ENCODE measurements around the gene KRTAP9-1. TPM values are rescaled to one million over a fixed set of nuclear protein-coding genes. Genes with fewer than 3 reads are reported as not detected.
"Not testable (repeated sequence)": the region's sequence is repeated elsewhere in the genome, so short reads cannot be mapped to it uniquely, and the experiment has no call there.

The KRTAP9-1 gene, protein sequence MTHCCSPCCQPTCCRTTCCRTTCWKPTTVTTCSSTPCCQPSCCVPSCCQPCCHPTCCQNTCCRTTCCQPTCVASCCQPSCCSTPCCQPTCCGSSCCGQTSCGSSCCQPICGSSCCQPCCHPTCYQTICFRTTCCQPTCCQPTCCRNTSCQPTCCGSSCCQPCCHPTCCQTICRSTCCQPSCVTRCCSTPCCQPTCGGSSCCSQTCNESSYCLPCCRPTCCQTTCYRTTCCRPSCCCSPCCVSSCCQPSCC
- not detected for total RNA-seq
- not detected for polyA plus RNA-seq
- long read RNA-seq, donor 1 = 0 reads
- long read RNA-seq, donor 2 = 0 reads
- long read RNA-seq, donor 3 = 0 reads
- long read RNA-seq, donor 4 = 0 reads
- long read RNA-seq, donor 5 = 0 reads
- long read RNA-seq, donor 6 = 0 reads
- long read RNA-seq, donor 7 = 0 reads
- long read RNA-seq, donor 8 = 0 reads
- long read RNA-seq, donor 9 = 0 reads
- long read RNA-seq, donor 10 = 0 reads

DNA sequence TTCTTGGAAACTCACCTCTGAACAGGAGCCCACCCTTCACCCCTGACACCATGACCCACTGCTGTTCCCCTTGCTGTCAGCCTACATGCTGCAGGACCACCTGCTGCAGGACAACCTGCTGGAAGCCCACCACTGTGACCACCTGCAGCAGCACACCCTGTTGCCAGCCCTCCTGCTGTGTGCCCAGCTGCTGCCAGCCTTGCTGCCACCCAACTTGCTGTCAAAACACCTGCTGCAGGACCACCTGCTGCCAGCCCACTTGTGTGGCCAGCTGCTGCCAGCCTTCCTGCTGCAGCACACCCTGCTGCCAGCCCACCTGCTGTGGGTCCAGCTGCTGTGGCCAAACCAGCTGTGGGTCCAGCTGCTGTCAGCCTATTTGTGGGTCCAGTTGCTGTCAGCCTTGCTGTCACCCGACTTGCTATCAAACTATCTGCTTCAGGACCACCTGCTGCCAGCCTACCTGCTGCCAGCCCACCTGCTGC is at the start of gene KRTAP9-1:
KRTAP9-1 (plus strand) TSS at position 51 of the 482 bp plus-strand sequence; CDS start at position 51, 0 bp downstream.
- not testable (repeated sequence) for H3K36me3 ChIP-seq (ENCODE audit: control insufficient read depth in 2 of 2, insufficient read depth in 2 of 2, low read length in 1 of 2); H3K27ac ChIP-seq (ENCODE audit: low read depth in 1 of 2, low read length in 1 of 2); H3K27me3 ChIP-seq (ENCODE audit: control insufficient read depth in 2 of 2, insufficient read depth in 1 of 2, low read length in 1 of 2); H3K4me1 ChIP-seq (ENCODE audit: control insufficient read depth in 2 of 2, insufficient read depth in 2 of 2, low read length in 2 of 2); H3K4me3 ChIP-seq (ENCODE audit: low read length in 2 of 2); DNase-seq (ENCODE audit: low read depth in 6 of 9, low spot score in 9 of 9); H3K9me3 ChIP-seq (ENCODE audit: control insufficient read depth in 2 of 2, insufficient read depth in 1 of 2, low read length in 1 of 2)
- 100% methylated on average over 1 of the region's 1 CpG for WGBS

GRCh38 chr17:41140360-41141131 is 49.1 kb upstream of the KRTAP9-1 start, which contains the start of gene KRTAP4-6:
TSS of gene KRTAP4-6 (minus strand) at chr17:41140544. CDS start at chr17:41140487, 57 bp downstream.
- H3K27me3 ChIP-seq (ENCODE audit: control insufficient read depth in 2 of 2, insufficient read depth in 1 of 2, low read length in 1 of 2) = no peaks in the 10 kb centered on the region
- no peaks in the 10 kb centered on the region for H3K4me1 ChIP-seq (ENCODE audit: control insufficient read depth in 2 of 2, insufficient read depth in 2 of 2, low read length in 2 of 2)
- H3K9me3 ChIP-seq (ENCODE audit: control insufficient read depth in 2 of 2, insufficient read depth in 1 of 2, low read length in 1 of 2) = peaks cover 2 to 8% of the 10 kb centered on the region in 2 donors
- no peaks in the 10 kb centered on the region for H3K36me3 ChIP-seq (ENCODE audit: control insufficient read depth in 2 of 2, insufficient read depth in 2 of 2, low read length in 1 of 2)
- DNase-seq (ENCODE audit: low read depth in 6 of 9, low spot score in 9 of 9) = no peak
- H3K27ac ChIP-seq (ENCODE audit: low read depth in 1 of 2, low read length in 1 of 2) = no peak within 1 kb of the TSS
- no peak within 1 kb of the TSS for H3K4me3 ChIP-seq (ENCODE audit: low read length in 2 of 2)
- 92% methylated on average over 6 of the region's 6 CpGs for WGBS

DNA sequence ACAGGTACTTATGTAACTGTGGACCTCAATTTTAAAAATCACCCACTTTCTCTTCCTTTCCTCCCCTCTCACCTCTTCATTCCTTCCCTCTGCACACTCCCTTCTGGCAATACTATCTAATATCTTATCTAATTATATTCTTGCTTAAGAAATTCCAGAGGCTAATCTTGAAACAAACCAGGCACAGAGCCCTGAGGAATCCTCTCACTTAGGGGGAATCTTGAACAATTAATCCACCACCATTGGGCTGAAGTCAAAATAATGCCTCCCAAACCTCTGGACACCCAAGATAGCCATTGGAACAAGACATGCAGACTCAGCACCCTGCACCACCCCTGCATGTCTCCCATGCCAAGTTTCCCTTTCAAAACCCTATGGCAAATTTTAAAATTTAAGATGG is 48.3 kb upstream of the KRTAP9-1 start:
- DNase-seq (ENCODE audit: low read depth in 6 of 9, low spot score in 9 of 9) = no peak
- no peaks in the 10 kb centered on the region for H3K4me1 ChIP-seq (ENCODE audit: control insufficient read depth in 2 of 2, insufficient read depth in 2 of 2, low read length in 2 of 2)
- no peak overlapping the region for H3K4me3 ChIP-seq (ENCODE audit: low read length in 2 of 2)
- no peaks in the 10 kb centered on the region for H3K27me3 ChIP-seq (ENCODE audit: control insufficient read depth in 2 of 2, insufficient read depth in 1 of 2, low read length in 1 of 2)
- no peak overlapping the region for H3K27ac ChIP-seq (ENCODE audit: low read depth in 1 of 2, low read length in 1 of 2)
- no peaks in the 10 kb centered on the region for H3K36me3 ChIP-seq (ENCODE audit: control insufficient read depth in 2 of 2, insufficient read depth in 2 of 2, low read length in 1 of 2)
- peaks cover 2 to 8% of the 10 kb centered on the region in 2 donors for H3K9me3 ChIP-seq (ENCODE audit: control insufficient read depth in 2 of 2, insufficient read depth in 1 of 2, low read length in 1 of 2)

- Histone ChIP-seq H3K27me3 (ENCODE audit: control insufficient read depth in 2 of 2, insufficient read depth in 1 of 2, low read length in 1 of 2) (no peaks in the 10 kb centered on the region), H3K4me1 (ENCODE audit: control insufficient read depth in 2 of 2, insufficient read depth in 2 of 2, low read length in 2 of 2) (no peaks in the 10 kb centered on the region), H3K4me3 (ENCODE audit: low read length in 2 of 2) (no peak overlapping the region), H3K9me3 (ENCODE audit: control insufficient read depth in 2 of 2, insufficient read depth in 1 of 2, low read length in 1 of 2) (peaks cover 2 to 5% of the 10 kb centered on the region in 2 donors), H3K27ac (ENCODE audit: low read depth in 1 of 2, low read length in 1 of 2) (no peak overlapping the region), H3K36me3 (ENCODE audit: control insufficient read depth in 2 of 2, insufficient read depth in 2 of 2, low read length in 1 of 2) (no peaks in the 10 kb centered on the region)
- WGBS = 97% methylated on average over 1 of the region's 1 CpG
- DNase-seq (ENCODE audit: low read depth in 6 of 9, low spot score in 9 of 9) = no peak
Measured at GRCh38 chr17:41144846-41145245, 44.8 kb upstream of the KRTAP9-1 start.

DNA sequence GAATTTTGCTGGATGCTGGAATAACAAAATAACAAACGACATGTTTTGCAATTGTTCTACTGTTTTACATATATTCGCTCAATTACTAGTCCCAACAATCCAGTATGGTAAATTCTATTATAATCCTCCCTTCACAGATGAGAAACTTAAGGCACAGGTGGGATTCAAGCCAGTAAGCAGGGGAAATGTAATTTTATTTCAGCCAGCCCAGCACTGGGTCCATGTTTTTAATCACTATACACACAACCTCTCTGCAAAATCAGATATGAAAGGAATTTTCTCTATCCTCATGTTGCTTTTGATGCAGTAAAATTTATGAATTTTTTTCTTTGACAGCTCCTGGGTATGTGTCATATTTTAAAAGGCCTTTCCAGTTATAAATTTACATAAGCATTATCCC is 44.4 kb upstream of the KRTAP9-1 start:
- Histone ChIP-seq H3K27me3 (ENCODE audit: control insufficient read depth in 2 of 2, insufficient read depth in 1 of 2, low read length in 1 of 2) (no peaks in the 10 kb centered on the region), H3K27ac (ENCODE audit: low read depth in 1 of 2, low read length in 1 of 2) (no peak overlapping the region), H3K4me1 (ENCODE audit: control insufficient read depth in 2 of 2, insufficient read depth in 2 of 2, low read length in 2 of 2) (no peaks in the 10 kb centered on the region), H3K9me3 (ENCODE audit: control insufficient read depth in 2 of 2, insufficient read depth in 1 of 2, low read length in 1 of 2) (peaks cover under 1 to 1% of the 10 kb centered on the region in 2 donors), H3K36me3 (ENCODE audit: control insufficient read depth in 2 of 2, insufficient read depth in 2 of 2, low read length in 1 of 2) (no peaks in the 10 kb centered on the region), H3K4me3 (ENCODE audit: low read length in 2 of 2) (no peak overlapping the region)
- DNase-seq (ENCODE audit: low read depth in 6 of 9, low spot score in 9 of 9) = no peak
- 95% methylated on average over 2 of the region's 2 CpGs for WGBS

- WGBS = 98% methylated on average over 2 of the region's 2 CpGs
- Histone ChIP-seq H3K9me3 (ENCODE audit: control insufficient read depth in 2 of 2, insufficient read depth in 1 of 2, low read length in 1 of 2) (no peaks in the 10 kb centered on the region), H3K27ac (ENCODE audit: low read depth in 1 of 2, low read length in 1 of 2) (no peak overlapping the region), H3K4me1 (ENCODE audit: control insufficient read depth in 2 of 2, insufficient read depth in 2 of 2, low read length in 2 of 2) (no peaks in the 10 kb centered on the region), H3K27me3 (ENCODE audit: control insufficient read depth in 2 of 2, insufficient read depth in 1 of 2, low read length in 1 of 2) (no peaks in the 10 kb centered on the region), H3K4me3 (ENCODE audit: low read length in 2 of 2) (no peak overlapping the region), H3K36me3 (ENCODE audit: control insufficient read depth in 2 of 2, insufficient read depth in 2 of 2, low read length in 1 of 2) (no peaks in the 10 kb centered on the region)
- no peak for DNase-seq (ENCODE audit: low read depth in 6 of 9, low spot score in 9 of 9)
Measured at GRCh38 chr17:41147531-41148204, 42.0 kb upstream of the KRTAP9-1 start.

DNA sequence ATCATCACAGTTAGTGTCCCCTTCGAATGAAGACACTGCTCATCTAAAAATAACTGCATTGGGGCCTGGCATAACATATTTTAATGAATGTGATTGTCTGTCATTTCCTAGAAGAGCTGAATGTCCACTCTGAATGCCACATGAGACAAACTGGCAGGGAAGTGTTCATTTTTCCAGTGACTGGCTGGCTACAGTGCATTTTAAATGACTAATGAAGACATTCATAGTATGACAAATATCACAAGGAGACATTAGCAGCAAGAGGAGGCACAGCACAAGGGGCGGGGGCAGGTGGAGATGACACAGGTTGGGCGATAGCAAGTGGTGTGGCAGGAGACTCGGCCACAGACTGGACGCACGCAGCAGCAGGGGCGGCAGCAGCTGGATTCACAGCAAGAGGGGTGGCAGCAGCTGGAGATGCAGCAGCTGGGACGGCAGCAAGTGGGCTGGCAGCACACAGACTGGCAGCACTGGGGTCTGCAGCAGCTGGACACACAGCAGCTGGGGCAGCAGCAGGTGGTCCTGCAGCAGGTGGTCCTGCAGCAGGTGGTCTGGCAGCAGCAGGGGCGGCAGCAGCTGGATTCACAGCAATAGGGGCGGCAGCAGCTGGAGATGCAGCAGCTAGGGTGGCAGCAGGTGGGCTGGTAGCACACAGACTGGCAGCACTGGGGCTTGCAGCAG is 40.6 kb upstream of the KRTAP9-1 start:
- H3K27me3 ChIP-seq (ENCODE audit: control insufficient read depth in 2 of 2, insufficient read depth in 1 of 2, low read length in 1 of 2); H3K9me3 ChIP-seq (ENCODE audit: control insufficient read depth in 2 of 2, insufficient read depth in 1 of 2, low read length in 1 of 2); H3K27ac ChIP-seq (ENCODE audit: low read depth in 1 of 2, low read length in 1 of 2); H3K4me1 ChIP-seq (ENCODE audit: control insufficient read depth in 2 of 2, insufficient read depth in 2 of 2, low read length in 2 of 2); DNase-seq (ENCODE audit: low read depth in 6 of 9, low spot score in 9 of 9); H3K36me3 ChIP-seq (ENCODE audit: control insufficient read depth in 2 of 2, insufficient read depth in 2 of 2, low read length in 1 of 2); H3K4me3 ChIP-seq (ENCODE audit: low read length in 2 of 2): not testable (repeated sequence)
- WGBS = 95% methylated on average over 10 of the region's 10 CpGs

DNA sequence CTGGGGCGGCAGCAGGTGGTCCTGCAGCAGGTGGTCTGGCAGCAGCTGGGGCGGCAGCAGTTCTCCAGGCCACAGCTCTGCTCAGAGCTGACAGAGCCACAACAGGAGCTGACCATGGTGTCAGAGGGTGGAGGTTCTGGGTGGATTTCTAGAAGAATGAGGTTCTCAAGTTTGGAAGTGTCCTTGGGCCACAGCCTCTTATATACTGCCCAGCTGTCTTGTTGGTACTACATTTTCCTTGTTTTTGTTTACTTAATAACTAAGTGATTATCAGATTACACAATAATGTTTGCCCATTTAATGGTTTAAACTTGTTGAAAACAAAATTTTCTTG is 40.1 kb upstream of the KRTAP9-1 start, which contains the start of gene KRTAP4-5:
KRTAP4-5 (minus strand) TSS at position 174 of the 334 bp plus-strand sequence; CDS start at position 116, 58 bp downstream.
- no peaks in the 10 kb centered on the region for H3K27me3 ChIP-seq (ENCODE audit: control insufficient read depth in 2 of 2, insufficient read depth in 1 of 2, low read length in 1 of 2)
- no peaks in the 10 kb centered on the region for H3K4me1 ChIP-seq (ENCODE audit: control insufficient read depth in 2 of 2, insufficient read depth in 2 of 2, low read length in 2 of 2)
- no peak for DNase-seq (ENCODE audit: low read depth in 6 of 9, low spot score in 9 of 9)
- H3K27ac ChIP-seq (ENCODE audit: low read depth in 1 of 2, low read length in 1 of 2) = no peak within 1 kb of the TSS
- H3K9me3 ChIP-seq (ENCODE audit: control insufficient read depth in 2 of 2, insufficient read depth in 1 of 2, low read length in 1 of 2) = no peaks in the 10 kb centered on the region
- H3K36me3 ChIP-seq (ENCODE audit: control insufficient read depth in 2 of 2, insufficient read depth in 2 of 2, low read length in 1 of 2) = no peaks in the 10 kb centered on the region
- H3K4me3 ChIP-seq (ENCODE audit: low read length in 2 of 2) = no peak within 1 kb of the TSS
- 72% methylated on average over 2 of the region's 2 CpGs for WGBS
